ENCODE data around the gene CELSR1. TPM values are rescaled to one million over a fixed set of nuclear protein-coding genes. Genes with fewer than 3 reads are reported as not detected.

The CELSR1 gene
- total RNA-seq, 1 experiment from 2014 or later: 14.2 TPM

DNA sequence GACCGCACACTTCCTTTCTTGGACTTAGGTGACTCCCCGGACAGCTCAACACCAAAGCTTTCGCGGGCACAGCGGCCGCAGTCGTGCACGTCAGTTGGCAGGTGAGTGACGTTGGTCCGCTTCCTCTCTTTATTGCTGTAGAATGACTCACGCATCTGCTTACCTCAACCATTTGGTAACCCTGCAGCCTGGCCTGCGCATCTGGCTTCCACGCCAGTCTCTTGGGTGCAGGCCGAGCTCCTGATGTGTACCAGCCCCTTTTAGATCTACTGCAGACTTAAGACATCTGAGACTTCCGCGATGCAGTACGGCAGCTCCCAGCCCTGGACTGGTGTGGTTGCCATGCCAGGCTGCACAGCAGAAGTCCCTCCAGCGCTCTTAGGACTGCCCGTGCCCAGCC lies 214.3 kb downstream of the CELSR1 start:
- POLR2A ChIA-PET (ENCODE audit: unreplicated experiment): no interaction called here
- H3K9ac ChIP-seq (ENCODE audit: low read length): no peak overlapping the region
- CTCF ChIA-PET: no interaction called here
- ATAC-seq (no peak), DNase-seq (no peak)
- H3K9me3 ChIP-seq (ENCODE audit: low read length): no peaks in the 10 kb centered on the region
- no peak overlapping the region for H2AFZ ChIP-seq (ENCODE audit: low read length)
- no peak overlapping the region for H3K4me3 ChIP-seq (ENCODE audit: low read length)
- BruUV-seq (replicated peaks): no TSS peak
- TF ChIP-seq, protein P1, sequence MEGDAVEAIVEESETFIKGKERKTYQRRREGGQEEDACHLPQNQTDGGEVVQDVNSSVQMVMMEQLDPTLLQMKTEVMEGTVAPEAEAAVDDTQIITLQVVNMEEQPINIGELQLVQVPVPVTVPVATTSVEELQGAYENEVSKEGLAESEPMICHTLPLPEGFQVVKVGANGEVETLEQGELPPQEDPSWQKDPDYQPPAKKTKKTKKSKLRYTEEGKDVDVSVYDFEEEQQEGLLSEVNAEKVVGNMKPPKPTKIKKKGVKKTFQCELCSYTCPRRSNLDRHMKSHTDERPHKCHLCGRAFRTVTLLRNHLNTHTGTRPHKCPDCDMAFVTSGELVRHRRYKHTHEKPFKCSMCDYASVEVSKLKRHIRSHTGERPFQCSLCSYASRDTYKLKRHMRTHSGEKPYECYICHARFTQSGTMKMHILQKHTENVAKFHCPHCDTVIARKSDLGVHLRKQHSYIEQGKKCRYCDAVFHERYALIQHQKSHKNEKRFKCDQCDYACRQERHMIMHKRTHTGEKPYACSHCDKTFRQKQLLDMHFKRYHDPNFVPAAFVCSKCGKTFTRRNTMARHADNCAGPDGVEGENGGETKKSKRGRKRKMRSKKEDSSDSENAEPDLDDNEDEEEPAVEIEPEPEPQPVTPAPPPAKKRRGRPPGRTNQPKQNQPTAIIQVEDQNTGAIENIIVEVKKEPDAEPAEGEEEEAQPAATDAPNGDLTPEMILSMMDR (conservative IDR thresholded peaks at IDR 0.05; ENCODE audit: low read depth, low read length): no peak
- TF ChIP-seq EZH2 (IDR thresholded peaks at IDR 0.05; ENCODE audit: low read length, unreplicated experiment) (no peak), EZH2phosphoT487 (IDR thresholded peaks at IDR 0.05; ENCODE audit: borderline replicate concordance, low read length) (no peak)
- H3K27ac ChIP-seq (ENCODE audit: low read length): no peak overlapping the region
- peaks cover 8% of the 10 kb centered on the region; the same call in 1 of the 2 replicates for H3K36me3 ChIP-seq (ENCODE audit: low read depth, low read length)
- 0 out of 2 replicates have a peak, but pooled peaks cover 3% of the 10 kb centered on the region for H3K79me2 ChIP-seq (ENCODE audit: low read length)
- no peaks in the 10 kb centered on the region for H3K9me2 ChIP-seq (replicated peaks; ENCODE audit: low read length)
- no peaks in the 10 kb centered on the region for H3F3A ChIP-seq (ENCODE audit: low read length, unreplicated experiment)
- no peak overlapping the region for H3K4me2 ChIP-seq (ENCODE audit: low read length)
- no peaks in the 10 kb centered on the region for H4K20me1 ChIP-seq (ENCODE audit: low read length)
- no peaks in the 10 kb centered on the region for H3K27me3 ChIP-seq (ENCODE audit: low read length)
- no peaks in the 10 kb centered on the region for H3K4me1 ChIP-seq (ENCODE audit: insufficient read depth, low read length)
- intact Hi-C loops (cut with micrococcal nuclease): no loop called here

DNA sequence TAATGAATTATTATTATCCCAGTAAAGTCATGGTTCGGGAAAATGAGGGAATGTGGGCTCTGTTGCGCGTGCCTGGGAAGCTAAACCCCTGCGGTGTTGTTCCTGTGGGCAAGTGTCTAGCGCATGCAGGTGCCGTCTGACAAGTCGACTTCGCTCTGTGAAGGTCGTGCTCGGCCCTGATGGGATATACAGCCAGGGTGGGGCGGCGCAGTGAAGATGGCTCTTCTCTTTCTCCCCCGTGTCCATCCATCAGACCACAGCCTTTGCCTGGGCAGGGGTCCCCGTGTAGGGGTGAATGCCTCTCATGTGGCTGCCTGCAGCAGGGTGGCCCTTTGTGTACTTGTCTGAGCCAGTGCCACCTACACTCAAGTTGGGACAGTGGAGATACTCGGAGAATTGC lies 214.7 kb downstream of the CELSR1 start:
- Histone ChIP-seq H3K4me3 (ENCODE audit: low read length) (no peak overlapping the region), H2AFZ (ENCODE audit: low read length) (no peak overlapping the region), H4K20me1 (ENCODE audit: low read length) (no peaks in the 10 kb centered on the region), H3K4me2 (ENCODE audit: low read length) (no peak overlapping the region), H3K9me2 (replicated peaks; ENCODE audit: low read length) (no peaks in the 10 kb centered on the region), H3K4me1 (ENCODE audit: insufficient read depth, low read length) (no peaks in the 10 kb centered on the region), H3K9me3 (ENCODE audit: low read length) (no peaks in the 10 kb centered on the region), H3F3A (ENCODE audit: low read length, unreplicated experiment) (no peaks in the 10 kb centered on the region), H3K79me2 (ENCODE audit: low read length) (0 out of 2 replicates have a peak, but pooled peaks cover 4% of the 10 kb centered on the region), H3K36me3 (ENCODE audit: low read depth, low read length) (peaks cover 13% of the 10 kb centered on the region; the same call in 1 of the 2 replicates), H3K27ac (ENCODE audit: low read length) (no peak overlapping the region), H3K27me3 (ENCODE audit: low read length) (no peaks in the 10 kb centered on the region), H3K9ac (ENCODE audit: low read length) (no peak overlapping the region)
- intact Hi-C loops (cut with micrococcal nuclease): no loop called here
- BruUV-seq (replicated peaks): no TSS peak
- no peak for DNase-seq
- ChIA-PET CTCF (no interaction called here), POLR2A (ENCODE audit: unreplicated experiment) (no interaction called here)
- TF ChIP-seq, protein P1 (conservative IDR thresholded peaks at IDR 0.05; ENCODE audit: low read depth, low read length): no peak
- TF ChIP-seq EZH2phosphoT487 (IDR thresholded peaks at IDR 0.05; ENCODE audit: borderline replicate concordance, low read length) (no peak), EZH2 (IDR thresholded peaks at IDR 0.05; ENCODE audit: low read length, unreplicated experiment) (no peak)
- no peak for ATAC-seq

DNA sequence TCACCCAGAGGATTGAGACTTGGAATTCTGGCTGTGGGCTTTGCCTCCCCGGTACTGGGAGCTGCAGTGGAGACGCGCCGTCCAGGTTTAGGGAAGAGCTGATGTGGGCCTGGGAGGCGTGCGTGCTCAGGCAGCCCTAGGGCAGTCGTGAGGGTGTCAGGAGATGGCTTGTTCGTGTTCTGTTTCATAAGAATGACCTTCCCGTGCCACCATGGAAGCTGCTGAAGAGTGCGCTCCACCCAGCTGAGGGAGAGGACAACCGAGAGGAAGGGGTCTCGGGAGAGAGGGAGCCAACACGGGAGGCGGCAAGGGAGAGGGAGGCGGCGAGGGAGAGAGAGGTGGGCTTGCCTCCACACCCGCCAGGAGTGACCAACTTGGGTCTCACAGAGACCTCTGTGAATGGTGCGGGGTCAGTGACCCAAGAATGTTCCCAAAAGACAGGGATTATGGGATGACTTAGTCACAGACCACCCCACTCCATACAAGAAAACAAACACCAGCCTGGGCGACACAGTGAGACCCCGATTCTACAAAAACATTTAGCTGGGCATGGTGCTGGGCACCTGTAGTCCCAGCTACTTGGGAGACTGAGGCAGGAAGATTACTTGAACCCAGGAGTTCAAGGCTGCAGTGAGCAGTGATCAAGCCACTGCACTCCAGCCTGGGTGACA lies 216.6 kb downstream of the CELSR1 start:
- Histone ChIP-seq H2AFZ (ENCODE audit: low read length) (no peak overlapping the region), H3K9ac (ENCODE audit: low read length) (no peak overlapping the region), H3K27me3 (ENCODE audit: low read length) (no peaks in the 10 kb centered on the region), H3F3A (ENCODE audit: low read length, unreplicated experiment) (no peaks in the 10 kb centered on the region), H3K36me3 (ENCODE audit: low read depth, low read length) (peaks cover 24% of the 10 kb centered on the region; the same call in 1 of the 2 replicates), H3K27ac (ENCODE audit: low read length) (no peak overlapping the region), H3K9me2 (replicated peaks; ENCODE audit: low read length) (no peaks in the 10 kb centered on the region), H3K9me3 (ENCODE audit: low read length) (no peaks in the 10 kb centered on the region), H3K4me2 (ENCODE audit: low read length) (no peak overlapping the region), H3K4me3 (ENCODE audit: low read length) (no peak overlapping the region), H4K20me1 (ENCODE audit: low read length) (no peaks in the 10 kb centered on the region), H3K4me1 (ENCODE audit: insufficient read depth, low read length) (no peaks in the 10 kb centered on the region), H3K79me2 (ENCODE audit: low read length) (0 out of 2 replicates have a peak, but pooled peaks cover 4% of the 10 kb centered on the region)
- DNase-seq: no peak
- POLR2A ChIA-PET (ENCODE audit: unreplicated experiment): no interaction called here
- no TSS peak for BruUV-seq (replicated peaks)
- ATAC-seq: no peak
- intact Hi-C loops (cut with micrococcal nuclease): no loop called here
- TF ChIP-seq EZH2phosphoT487 (IDR thresholded peaks at IDR 0.05; ENCODE audit: borderline replicate concordance, low read length): no peak
- TF ChIP-seq EZH2 (IDR thresholded peaks at IDR 0.05; ENCODE audit: low read length, unreplicated experiment): no peak
- TF ChIP-seq, protein P1 (conservative IDR thresholded peaks at IDR 0.05; ENCODE audit: low read depth, low read length): no peak
- CTCF ChIA-PET: no interaction called here

Data from PC-3 (cell line).